ENCODE data around the gene FTO.

- TF ChIP-seq POLR2A (IDR thresholded peaks at IDR 0.05) (no peak), CTCF (IDR thresholded peaks at IDR 0.05) (no peak)
Observed at GRCh38 chr16:54022362-54022761, 318.4 kb downstream of the FTO start.
